ENCODE data around the gene ZNF525. TPM values are rescaled to one million over a fixed set of nuclear protein-coding genes. Genes with fewer than 3 reads are reported as not detected.
"Not testable (repeated sequence)": the region's sequence is repeated elsewhere in the genome, so short reads cannot be mapped to it uniquely, and the experiment has no call there.

The ZNF525 gene
- total RNA-seq, 4 donors from 2014 or later, result 6.4 to 48.2 (median 16.0) TPM

DNA sequence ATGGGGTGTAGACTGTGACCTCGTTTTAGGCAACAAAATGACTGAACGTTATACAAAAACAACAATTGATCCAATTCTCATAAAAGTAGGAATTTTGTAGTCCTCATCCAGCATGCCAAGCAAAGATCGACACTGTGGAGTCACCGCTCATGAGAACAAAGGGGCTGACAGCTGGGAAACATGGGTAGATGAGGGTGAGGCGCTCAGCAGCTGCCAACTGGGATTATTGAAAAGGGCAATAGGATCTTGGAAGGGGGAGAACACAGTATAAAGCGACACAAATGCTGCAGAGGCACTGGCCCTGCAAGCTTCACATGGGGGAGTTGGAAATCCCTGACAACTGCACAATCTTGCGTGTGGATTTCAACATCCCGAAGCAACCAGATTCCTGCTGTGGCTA is 24.1 kb downstream of the ZNF525 start:
- Histone ChIP-seq H3K27ac (no peak overlapping the region), H3K27me3 (no peaks in the 10 kb centered on the region), H3K9me3 (peaks cover 16% of the 10 kb centered on the region), H3K4me3 (no peak overlapping the region), H3K4me1 (peaks cover 7% of the 10 kb centered on the region), H3K36me3 (peaks cover 15% of the 10 kb centered on the region)
- TF ChIP-seq POLR2A (IDR thresholded peaks at IDR 0.05), result no peak
- TF ChIP-seq EP300 (IDR thresholded peaks at IDR 0.05), result no peak
- no peak for TF ChIP-seq POLR2AphosphoS5 (IDR thresholded peaks at IDR 0.05)
- DNase-seq (ENCODE audit: low spot score in 2 of 2), result no peak
- WGBS, result 61% methylated on average over 8 of the region's 8 CpGs

DNA sequence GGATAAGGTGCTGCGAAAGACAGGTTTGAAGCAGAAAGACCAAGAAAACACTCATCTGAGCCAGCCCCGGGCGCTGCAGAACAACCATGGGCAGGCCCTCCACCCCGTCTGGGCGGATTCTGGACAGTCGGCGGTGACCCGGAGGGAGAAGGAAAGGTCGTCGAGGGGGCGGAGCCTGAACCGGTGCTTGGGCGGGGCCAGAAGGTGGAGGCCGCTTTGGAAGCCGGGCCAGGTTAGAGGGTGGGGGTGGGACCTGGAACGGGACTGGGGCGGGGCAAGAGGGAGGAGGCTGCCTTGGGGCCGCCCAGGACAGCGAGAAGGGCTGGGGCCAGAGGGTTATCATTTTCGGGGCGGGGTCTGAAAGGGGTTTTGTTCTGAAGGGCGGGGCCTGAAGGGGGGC is 24.5 kb downstream of the ZNF525 start:
- no peak for TF ChIP-seq POLR2AphosphoS5 (IDR thresholded peaks at IDR 0.05)
- TF ChIP-seq EP300 (IDR thresholded peaks at IDR 0.05), result no peak
- TF ChIP-seq, protein P1, sequence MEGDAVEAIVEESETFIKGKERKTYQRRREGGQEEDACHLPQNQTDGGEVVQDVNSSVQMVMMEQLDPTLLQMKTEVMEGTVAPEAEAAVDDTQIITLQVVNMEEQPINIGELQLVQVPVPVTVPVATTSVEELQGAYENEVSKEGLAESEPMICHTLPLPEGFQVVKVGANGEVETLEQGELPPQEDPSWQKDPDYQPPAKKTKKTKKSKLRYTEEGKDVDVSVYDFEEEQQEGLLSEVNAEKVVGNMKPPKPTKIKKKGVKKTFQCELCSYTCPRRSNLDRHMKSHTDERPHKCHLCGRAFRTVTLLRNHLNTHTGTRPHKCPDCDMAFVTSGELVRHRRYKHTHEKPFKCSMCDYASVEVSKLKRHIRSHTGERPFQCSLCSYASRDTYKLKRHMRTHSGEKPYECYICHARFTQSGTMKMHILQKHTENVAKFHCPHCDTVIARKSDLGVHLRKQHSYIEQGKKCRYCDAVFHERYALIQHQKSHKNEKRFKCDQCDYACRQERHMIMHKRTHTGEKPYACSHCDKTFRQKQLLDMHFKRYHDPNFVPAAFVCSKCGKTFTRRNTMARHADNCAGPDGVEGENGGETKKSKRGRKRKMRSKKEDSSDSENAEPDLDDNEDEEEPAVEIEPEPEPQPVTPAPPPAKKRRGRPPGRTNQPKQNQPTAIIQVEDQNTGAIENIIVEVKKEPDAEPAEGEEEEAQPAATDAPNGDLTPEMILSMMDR (IDR thresholded peaks at IDR 0.05), result no peak
- TF ChIP-seq POLR2A (IDR thresholded peaks at IDR 0.05), result no peak
- peaks cover 9% of the 10 kb centered on the region for H3K4me1 ChIP-seq
- no peak for DNase-seq (ENCODE audit: low spot score in 2 of 2)
- WGBS, result 21% methylated on average over 20 of the region's 22 CpGs
- H3K27ac ChIP-seq, result no peak overlapping the region
- H3K36me3 ChIP-seq, result peaks cover 12% of the 10 kb centered on the region
- no peaks in the 10 kb centered on the region for H3K27me3 ChIP-seq
- peaks cover 14% of the 10 kb centered on the region for H3K9me3 ChIP-seq
- no peak overlapping the region for H3K4me3 ChIP-seq

DNA sequence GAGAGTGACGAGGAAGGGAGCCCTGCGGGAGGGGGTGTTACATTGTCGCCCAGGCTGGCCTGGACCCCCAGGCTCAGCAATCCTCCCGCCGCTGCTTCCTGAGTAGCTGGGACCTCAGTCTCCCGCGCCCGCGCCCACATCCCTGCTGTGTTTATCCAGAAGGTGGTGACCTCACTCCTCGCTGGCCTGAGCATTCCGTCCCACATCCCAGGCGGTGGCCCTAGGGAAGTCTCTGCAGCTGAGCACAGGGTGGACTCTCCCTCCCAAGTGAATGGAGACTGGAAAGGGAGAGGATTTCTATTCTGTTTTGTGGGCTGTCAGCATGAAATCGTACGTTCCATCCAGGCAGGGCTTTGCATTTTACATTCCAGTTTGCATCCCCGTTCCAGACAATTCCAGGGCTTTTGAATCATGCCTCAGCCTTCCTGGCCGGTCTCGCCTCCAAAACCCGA is 29.0 kb downstream of the ZNF525 start:
- Histone ChIP-seq H3K36me3 (peaks cover 10% of the 10 kb centered on the region), H3K27me3 (no peaks in the 10 kb centered on the region), H3K9me3 (no peaks in the 10 kb centered on the region), H3K27ac (peak overlapping the region; percentile 88), H3K4me3 (peak overlapping the region; percentile 86), H3K4me1 (peaks cover 29% of the 10 kb centered on the region)
- 15% methylated on average over 18 of the region's 18 CpGs for WGBS
- TF ChIP-seq, protein P1 (IDR thresholded peaks at IDR 0.05), result no peak
- TF ChIP-seq EP300 (IDR thresholded peaks at IDR 0.05) (no peak), POLR2A (IDR thresholded peaks at IDR 0.05) (no peak), POLR2AphosphoS5 (IDR thresholded peaks at IDR 0.05) (no peak)
- DNase-seq (ENCODE audit: low spot score in 2 of 2), result peak; percentile 67 to 79

DNA sequence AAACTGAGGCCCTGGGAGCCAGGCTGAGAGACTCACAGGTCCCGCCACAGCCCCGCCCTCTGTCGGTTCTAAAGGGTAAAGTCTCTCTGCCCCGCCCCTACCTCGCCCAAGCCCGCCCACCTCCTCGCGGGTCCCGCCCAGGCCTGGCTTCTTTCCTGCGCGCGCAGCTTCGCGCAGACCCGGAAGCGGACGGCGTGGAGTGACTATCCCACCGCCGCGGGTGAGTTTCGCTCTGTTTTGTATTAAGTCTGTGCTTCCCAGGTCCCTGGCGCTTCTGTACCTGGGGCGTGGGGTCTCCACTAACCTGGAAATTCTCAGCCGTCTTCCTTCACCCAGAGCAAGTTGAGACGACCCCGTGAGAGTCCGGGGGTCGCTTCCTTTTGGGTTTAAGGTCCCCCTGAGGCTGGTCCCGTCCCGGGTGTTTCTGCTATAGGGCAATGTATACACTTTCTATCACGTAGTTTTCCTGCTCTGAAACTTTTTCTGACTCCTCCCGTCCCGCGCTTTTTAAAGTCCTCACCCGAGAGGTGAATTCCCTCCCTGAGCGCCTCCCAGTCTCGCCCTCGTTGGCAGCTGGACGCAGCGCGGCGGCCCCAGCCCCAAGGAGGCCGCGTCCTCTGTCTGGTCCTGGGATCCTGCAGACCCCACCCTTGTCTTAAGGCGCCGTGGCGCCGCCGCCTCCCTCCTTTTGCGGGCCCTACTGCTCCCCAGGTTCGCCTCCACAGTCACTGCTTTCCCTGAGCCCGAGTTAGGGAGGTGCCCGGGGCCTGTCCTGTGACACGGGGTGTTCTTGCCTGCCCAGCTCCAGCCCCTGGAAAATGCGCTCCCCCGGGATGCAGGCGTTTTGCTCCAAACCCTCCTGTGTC is 29.7 kb downstream of the ZNF525 start, which contains the start of gene ZNF765:
Gene ZNF765 (plus strand): TSS at position 176 of the 866 bp plus-strand sequence. CDS start 2,867 bp downstream, outside the sequence.
- Histone ChIP-seq H3K27me3 (no peaks in the 10 kb centered on the region), H3K4me1 (peaks cover 29% of the 10 kb centered on the region), H3K27ac (peak within 1 kb of the TSS; percentile 88), H3K36me3 (peaks cover 17% of the 10 kb centered on the region), H3K4me3 (peak within 1 kb of the TSS; percentile 86), H3K9me3 (no peaks in the 10 kb centered on the region)
- WGBS, result under 1% methylated on average over 37 of the region's 58 CpGs
- TF ChIP-seq POLR2AphosphoS5 (IDR thresholded peaks at IDR 0.05) (peak in 1 of 3 donors; percentile 54), EP300 (IDR thresholded peaks at IDR 0.05) (no peak), POLR2A (IDR thresholded peaks at IDR 0.05) (peak in 1 of 2 donors; percentile 58)
- TF ChIP-seq, protein P1 (IDR thresholded peaks at IDR 0.05), result peak; percentile 22 to 62
- DNase-seq (ENCODE audit: low spot score in 2 of 2), result peak; percentile 97 to 98

DNA sequence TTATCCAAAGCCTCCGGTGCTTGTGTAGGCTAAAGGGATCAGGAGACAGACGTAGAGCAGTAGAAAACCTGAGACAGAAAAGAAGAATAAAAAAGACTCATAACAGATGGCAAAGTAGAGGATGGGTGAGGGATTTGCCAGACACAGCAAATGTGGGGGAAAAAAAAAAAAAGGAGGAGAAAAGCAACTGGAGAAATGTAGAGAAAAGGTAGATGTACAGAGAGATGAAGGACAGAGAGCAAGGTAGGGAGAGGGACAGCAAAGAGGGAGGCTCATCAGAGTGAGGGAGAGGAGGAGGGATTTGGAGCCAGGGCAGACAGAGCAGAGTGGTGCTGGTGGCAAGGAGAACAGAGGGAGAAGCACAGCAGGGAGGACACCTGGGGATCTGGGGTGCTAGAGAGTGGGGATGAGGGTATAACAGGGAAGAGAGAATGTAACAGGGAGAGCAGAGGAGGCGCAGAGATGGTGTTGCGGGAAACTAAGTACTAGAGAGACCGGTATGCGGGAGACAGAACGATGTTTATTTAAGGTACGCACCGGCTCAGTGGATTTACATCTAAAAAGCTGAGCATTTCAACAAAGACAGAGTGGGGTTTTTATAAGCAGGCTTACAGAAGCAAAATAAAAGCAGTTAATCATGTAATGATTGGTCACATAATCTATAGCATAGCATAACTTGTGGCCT is 30.5 kb downstream of the ZNF525 start:
- peak overlapping the region; percentile 86 for H3K4me3 ChIP-seq
- H3K27me3 ChIP-seq; H3K9me3 ChIP-seq; DNase-seq (ENCODE audit: low spot score in 2 of 2): not testable (repeated sequence)
- peaks cover 29% of the 10 kb centered on the region for H3K4me1 ChIP-seq
- peak overlapping the region; percentile 88 for H3K27ac ChIP-seq
- 6% methylated on average over 9 of the region's 9 CpGs for WGBS
- H3K36me3 ChIP-seq, result peaks cover 25% of the 10 kb centered on the region

DNA sequence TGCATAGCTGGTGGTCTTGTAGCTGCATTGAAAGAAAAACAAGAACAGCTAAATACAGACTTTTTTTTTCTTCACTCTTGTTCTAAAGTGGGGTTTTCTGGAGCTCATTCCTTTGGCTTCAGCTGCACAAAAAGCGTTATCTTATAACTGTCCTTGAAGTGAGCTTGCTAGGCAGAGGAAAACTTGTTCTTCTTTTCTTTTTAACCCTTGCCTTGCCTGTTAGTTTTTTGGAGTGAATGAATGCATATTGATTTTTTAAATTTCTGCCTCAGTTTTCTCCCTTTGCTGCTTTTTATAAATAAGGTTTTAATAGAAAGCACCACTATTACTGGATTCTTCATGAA is 31.0 kb downstream of the ZNF525 start:
- Histone ChIP-seq H3K27ac (no peak overlapping the region), H3K4me1 (peaks cover 29% of the 10 kb centered on the region), H3K36me3 (peaks cover 30% of the 10 kb centered on the region), H3K4me3 (no peak overlapping the region), H3K27me3 (no peaks in the 10 kb centered on the region), H3K9me3 (no peaks in the 10 kb centered on the region)
- TF ChIP-seq POLR2AphosphoS5 (IDR thresholded peaks at IDR 0.05) (no peak), EP300 (IDR thresholded peaks at IDR 0.05) (no peak), POLR2A (IDR thresholded peaks at IDR 0.05) (no peak)
- TF ChIP-seq, protein P1 (IDR thresholded peaks at IDR 0.05), result no peak
- no peak for DNase-seq (ENCODE audit: low spot score in 2 of 2)
- WGBS, result 14% methylated on average over 1 of the region's 1 CpG

DNA sequence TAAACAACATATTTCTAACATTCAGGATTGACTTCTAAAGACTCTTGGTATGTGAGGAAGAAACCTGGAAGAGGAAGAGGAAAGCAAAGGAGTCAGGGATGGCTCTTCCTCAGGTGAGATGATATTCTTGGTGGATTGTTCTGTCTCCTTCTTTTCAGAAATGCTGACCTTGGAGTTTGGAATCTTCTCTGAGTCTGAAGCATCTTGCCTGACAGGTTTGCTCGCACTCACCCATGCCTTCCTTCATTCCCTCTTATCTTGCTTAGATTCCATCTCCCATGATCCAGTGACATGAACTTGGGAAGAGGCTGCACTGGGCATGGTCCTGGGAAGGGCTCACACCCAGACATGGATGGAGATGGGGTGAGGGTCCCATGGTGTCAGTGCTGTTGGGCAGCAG is 32.4 kb downstream of the ZNF525 start:
- H3K27ac ChIP-seq; H3K27me3 ChIP-seq; DNase-seq (ENCODE audit: low spot score in 2 of 2); H3K9me3 ChIP-seq; H3K4me3 ChIP-seq: not testable (repeated sequence)
- 82% methylated on average over 1 of the region's 1 CpG for WGBS
- Histone ChIP-seq H3K36me3 (peaks cover 43% of the 10 kb centered on the region), H3K4me1 (peaks cover 29% of the 10 kb centered on the region)
